NCI-H187 treated with DMSO at 0.1 percent for 48 hours (cell line): ENCODE measurements around the gene MYO1B.

Experiments used
- DNase-seq: peaks from one replicate; lab custom pipeline; 2025; lab: John Stamatoyannopoulos, UW

Gene MYO1B

DNA sequence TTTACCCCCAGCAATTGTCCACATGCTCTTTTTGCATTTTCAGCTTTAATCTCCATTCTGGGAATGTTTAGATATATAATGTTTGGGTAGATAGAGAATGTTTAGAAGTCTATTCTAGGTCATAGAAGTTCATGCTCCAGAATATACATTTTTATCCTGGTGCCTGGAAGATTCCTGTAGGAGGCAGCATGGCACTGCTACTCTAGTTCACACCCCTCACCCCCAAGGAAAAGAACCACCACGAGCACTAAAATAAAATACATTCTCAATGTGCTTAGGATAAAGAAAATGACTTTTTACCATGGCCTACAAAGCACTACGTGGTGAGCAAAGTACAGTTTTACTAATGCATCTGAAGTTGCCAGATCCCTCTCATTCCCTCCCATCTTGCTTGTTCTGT lies 53.8 kb downstream of the MYO1B start:
- DNase-seq: no peak

DNA sequence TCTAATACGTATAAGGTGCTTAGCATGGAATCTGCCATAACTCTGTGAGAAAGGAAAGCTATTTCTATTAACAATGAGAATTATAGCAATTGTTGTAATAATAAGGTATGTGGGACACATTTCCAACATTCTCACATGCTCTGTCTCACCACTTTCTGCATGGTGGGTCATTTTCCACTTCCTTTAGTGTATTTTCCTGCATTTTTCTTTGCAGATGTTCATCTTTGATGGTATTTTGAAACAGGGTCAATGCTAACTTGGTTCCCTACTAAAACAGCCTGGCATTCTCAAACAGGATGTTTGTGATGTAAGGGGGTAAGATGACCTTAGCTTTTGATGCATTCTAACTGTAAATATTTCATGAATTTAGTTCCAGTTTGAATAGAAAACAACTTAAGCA lies 54.7 kb downstream of the MYO1B start:
- no peak for DNase-seq

GRCh38 chr2:191301971-191302370 lies 56.8 kb downstream of the MYO1B start:
- DNase-seq: no peak

- no peak for DNase-seq
These were observed 57.4 kb downstream of the MYO1B start for GRCh38 chr2:191302459-191303139.

GRCh38 chr2:191303140-191304005 lies 58.2 kb downstream of the MYO1B start:
- DNase-seq: no peak

- DNase-seq: no peak
These were observed 60.0 kb downstream of the MYO1B start for GRCh38 chr2:191304939-191305875.

DNA sequence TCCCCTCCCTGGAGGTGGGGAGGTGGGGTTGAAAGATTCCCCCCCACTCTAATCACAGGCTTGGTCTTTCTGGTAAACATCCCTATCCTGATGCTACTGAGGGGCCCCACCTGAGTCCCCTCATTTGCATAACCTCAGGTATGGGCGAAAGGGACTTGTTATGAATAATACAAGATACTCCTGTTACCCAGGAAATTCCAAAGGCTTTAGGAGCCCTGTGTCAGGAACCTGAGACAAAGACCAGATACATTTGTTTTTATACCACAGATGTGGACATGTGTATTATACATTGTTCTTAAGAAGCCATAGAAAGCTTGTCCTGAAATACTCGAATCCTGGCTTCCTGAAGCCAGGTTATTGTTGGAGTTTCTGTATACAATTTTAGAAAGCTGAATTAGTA lies 62.8 kb downstream of the MYO1B start:
- no peak for DNase-seq

GRCh38 chr2:191311156-191311555 lies 66.0 kb downstream of the MYO1B start:
- DNase-seq: no peak

- no peak for DNase-seq
These were observed 66.4 kb downstream of the MYO1B start for GRCh38 chr2:191311627-191312026.

GRCh38 chr2:191312163-191312562 lies 67.0 kb downstream of the MYO1B start:
- DNase-seq: no peak

DNA sequence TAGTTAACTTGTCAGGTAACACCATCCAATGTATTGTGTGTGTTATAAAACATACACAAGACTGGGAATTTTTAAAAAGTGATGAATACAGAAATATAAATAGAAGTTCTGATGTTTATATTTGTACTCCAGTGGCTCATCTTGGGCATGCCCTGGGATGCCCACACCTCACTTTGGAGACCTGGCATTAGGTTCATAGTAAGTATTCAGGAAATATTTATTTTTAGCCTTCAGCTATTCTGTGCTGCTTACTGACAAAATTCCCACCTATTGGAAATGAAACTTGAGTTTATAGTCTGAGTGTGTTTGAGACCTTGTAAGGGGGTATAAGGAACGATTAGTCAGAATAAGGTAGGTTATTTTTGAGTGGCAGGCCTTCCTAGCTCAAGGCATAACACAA lies 67.5 kb downstream of the MYO1B start:
- DNase-seq: no peak

- DNase-seq: no peak
These were observed 69.6 kb downstream of the MYO1B start for GRCh38 chr2:191314697-191315364.

DNA sequence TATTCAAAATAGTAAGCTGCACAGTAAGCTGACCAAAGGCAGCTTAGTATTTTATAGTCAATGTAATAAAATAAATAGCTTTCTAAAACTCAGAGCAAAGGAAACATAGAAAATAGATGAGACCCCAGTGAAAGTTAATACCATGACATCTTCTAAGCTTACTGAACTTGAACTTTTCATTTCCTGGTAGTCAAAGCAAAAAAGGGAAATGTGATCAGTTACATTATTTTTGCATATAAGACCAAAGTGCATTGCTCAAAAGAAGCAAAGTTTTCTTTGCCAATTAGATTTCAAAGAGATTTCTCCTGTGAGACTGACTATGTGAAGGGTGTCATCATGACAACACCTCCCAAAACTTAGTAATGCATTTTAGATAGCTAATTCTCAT lies 70.2 kb downstream of the MYO1B start:
- no peak for DNase-seq

DNA sequence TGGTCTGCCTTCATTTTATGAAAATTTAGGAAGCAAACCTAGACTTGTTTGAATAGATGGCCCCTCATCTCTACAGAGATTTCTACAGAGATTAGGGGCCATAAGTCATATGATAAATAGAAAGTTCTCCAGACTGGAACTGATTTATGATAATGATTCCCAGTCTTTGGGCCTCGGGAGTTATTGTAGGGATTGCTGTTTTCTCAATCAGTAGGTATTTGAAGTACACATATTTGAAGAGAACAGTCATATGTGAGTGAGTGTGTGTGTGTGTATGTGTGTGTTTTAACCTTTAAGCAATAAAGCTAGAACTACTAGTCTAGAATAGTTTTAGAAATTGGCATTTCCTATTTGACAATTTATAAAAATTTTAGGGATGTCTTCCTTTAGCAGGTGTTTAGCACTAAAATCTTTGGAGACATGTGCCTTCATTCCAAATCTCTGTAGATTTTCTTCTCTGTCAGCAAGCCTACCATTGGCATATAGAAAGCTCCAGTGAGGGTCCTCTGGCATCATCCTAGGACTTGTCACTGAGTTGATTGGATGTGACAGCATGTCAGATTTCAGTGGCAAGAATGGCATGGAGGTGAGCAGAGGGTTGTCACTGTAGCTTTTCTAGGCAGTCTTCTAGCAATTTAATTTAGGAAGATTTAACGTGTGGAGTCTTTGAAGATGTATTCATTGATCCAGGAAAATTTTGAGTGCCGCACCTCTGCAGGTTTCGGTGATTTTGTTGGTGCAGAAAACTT lies 71.2 kb downstream of the MYO1B start:
- DNase-seq: no peak

GRCh38 chr2:191318037-191318728 lies 73.0 kb downstream of the MYO1B start:
- DNase-seq: no peak

DNA sequence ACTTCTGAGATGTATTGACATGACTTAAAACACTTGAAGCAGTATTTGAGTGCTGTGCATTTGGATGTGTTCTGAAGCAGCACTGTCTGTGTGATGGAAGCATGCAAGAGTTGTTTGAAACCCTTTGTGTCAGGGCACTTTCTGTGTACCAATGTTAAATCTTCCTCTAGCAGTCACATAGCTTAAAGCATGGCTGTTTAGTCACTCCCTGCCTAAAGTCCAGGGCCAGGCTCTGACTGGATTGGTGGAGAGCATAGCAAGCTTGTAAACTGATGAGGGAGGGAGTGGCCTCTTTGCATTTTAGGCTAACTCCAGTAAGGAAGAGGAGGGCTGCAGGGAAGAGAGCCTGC lies 73.5 kb downstream of the MYO1B start:
- DNase-seq: no peak

DNA sequence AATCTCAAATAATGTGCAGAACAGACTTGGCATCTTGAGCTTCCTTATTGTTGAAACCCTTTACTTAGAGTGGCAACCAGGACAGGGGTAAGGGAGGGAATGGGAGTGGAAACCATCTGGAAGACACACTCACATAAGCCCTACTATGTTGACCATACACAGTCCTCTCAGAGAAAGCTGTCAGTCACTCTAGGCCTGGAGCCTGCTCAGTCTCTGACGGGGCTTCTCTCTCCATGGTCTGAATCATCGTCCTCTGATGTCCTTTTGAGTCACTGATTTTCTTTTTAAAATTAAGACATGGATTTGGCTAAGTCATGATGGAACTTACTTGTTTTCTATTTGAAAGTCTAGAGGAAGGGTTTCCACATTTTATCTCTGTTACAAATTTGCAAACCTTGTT lies 74.0 kb downstream of the MYO1B start:
- no peak for DNase-seq

DNA sequence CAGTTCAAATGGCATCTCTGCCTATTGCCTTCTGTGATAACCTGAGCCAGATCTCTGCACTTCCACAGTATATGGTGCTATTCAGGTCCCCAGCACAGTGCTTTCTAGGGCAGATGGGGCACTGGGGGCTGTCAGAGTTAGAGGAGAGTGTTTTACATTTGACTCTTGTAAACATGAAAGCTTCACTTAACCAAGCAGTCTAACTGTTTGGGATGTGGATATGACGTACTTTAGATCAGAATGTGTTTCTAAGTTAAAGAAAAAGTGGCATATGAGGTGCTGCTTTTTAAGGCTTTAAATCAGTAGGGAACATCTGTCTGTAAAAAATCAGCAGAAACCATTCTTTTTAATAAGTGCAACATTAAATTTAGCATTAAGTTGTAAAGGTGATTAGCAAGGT lies 75.7 kb downstream of the MYO1B start:
- no peak for DNase-seq

DNA sequence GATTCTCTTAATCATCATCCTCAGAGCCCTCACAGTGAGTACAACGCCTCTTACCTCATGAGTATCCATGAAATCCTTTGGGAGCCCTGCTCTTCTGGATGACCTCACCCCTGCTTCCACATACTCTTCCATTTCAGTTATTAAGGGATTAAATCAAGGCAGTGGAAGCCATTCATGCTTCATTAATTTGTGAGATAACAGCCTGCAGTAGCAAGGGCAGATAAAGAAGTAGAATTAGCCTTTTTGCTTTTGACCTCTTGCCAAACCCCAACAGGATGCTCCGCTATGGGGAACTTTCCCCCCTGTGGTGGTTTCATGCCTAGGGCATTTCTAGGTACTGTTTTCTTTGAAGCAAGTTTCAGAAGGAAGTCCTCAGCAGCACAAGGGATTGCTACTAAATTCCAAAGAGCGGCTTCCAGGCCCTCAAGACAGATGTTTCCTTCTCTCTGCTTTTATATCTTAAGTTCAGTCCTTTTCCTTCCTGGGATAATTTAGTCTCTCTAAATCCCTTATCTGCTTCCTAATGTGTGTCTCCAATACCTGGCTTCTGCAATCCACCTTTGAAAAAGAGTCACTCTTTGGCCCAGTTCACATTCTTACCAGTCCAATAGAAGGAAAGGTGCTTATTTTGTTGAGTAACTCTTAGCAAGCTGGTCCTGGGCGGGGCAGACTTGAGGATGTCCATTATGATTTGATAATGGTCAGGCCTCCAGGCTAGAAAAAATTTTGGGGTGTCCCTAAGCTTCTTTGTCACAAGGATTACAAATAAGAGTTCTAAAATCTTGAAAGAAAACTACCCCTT lies 76.9 kb downstream of the MYO1B start:
- no peak for DNase-seq
